HepG2 (cell line): Measurements from ENCODE around the gene SEMA5B. TPM values are rescaled to one million over a fixed set of nuclear protein-coding genes. Genes with fewer than 3 reads are reported as not detected.

ENCODE experiments used
- ATAC-seq: fragments of 200-7000 bp; cut with Tn5 transposase; 3 replicates; pipeline ENCODE4 v1.9.1; 2020; ENCODE audit warnings: mild to moderate bottlenecking, moderate library complexity
- BruUV-seq: library from RNA; stranded (reverse); fragments of 400-500 nt; replicated peaks from 2 replicates; lab custom pipeline; 2021; lab: Mats Ljungman, UMichigan
- CTCF ChIA-PET: fragments of 300-600 bp; formaldehyde crosslinking; extraction: SDS; loops from one replicate; lab custom pipeline; 2021; ENCODE audit warnings: low total read pairs, inconsistent platforms, low intra/inter-chr PET ratio; lab: Yijun Ruan, JAX
- POLR2A ChIA-PET: fragments of 350-600 bp; sonication (Branson Sonifier 250); formaldehyde crosslinking; loops from one replicate; lab custom pipeline; 2020; ENCODE audit warnings: antibody characterized with exemption, inconsistent platforms; lab: Yijun Ruan, JAX
- DNase-seq: peaks from one replicate; pipeline ENCODE4 v3.0.0-alpha.2; 2015; ENCODE audit warnings: low spot score
- FAIRE-seq: peaks from 3 replicates; lab custom pipeline; 2011; peaks lifted over from hg19 to GRCh38; lab: Jason Lieb, UNC
- H2AFZ ChIP-seq: one replicate; pipeline ENCODE4 v1.6.1; 2011; ENCODE audit warnings: low read length, inconsistent platforms
- H3K27ac ChIP-seq: fragments of 300-600 bp; 3 replicates; pipeline ENCODE4 v1.8.0; 2011; ENCODE audit warnings: mixed run types, mild to moderate bottlenecking, mixed read lengths, low read length, inconsistent platforms; ENCODE audit not compliant: insufficient read depth; ENCODE audit errors: extremely low read length
- H3K27me3 ChIP-seq, 2 experiments: fragments of 200-600 bp in 1 of 2; 2 replicates in 1 of 2; 3 replicates in 1 of 2; pipeline versions ENCODE4 v1.6.0 to v1.8.0; 2011; ENCODE audit warnings: low read length in 2 of 2, mild to moderate bottlenecking in 2 of 2, moderate library complexity in 2 of 2, inconsistent platforms in 1 of 2; ENCODE audit not compliant: insufficient read depth in 2 of 2, control insufficient read depth in 1 of 2
- H3K36me3 ChIP-seq, 2 experiments: fragments of 200-600 bp in 1 of 2; replicated peaks in 1 of 2; 2 replicates in 1 of 2; 3 replicates in 1 of 2; pipeline versions ENCODE4 v1.5.1 to v1.8.0; 2011; ENCODE audit warnings: low read length in 2 of 2, inconsistent platforms in 1 of 2; ENCODE audit not compliant: insufficient read depth in 2 of 2, control insufficient read depth in 1 of 2
- H3K4me1 ChIP-seq: 2 replicates; pipeline ENCODE4 v1.5.1; 2012; ENCODE audit warnings: low read length, inconsistent platforms; ENCODE audit not compliant: insufficient read depth
- H3K4me2 ChIP-seq: 2 replicates; pipeline ENCODE4 v1.6.0; 2011; ENCODE audit warnings: low read depth, low read length, inconsistent platforms
- H3K4me3 ChIP-seq, 3 experiments: fragments of 200-600 bp in 1 of 3; sonication (generic), shearing (Covaris generic) in 1 of 3; replicated peaks in 1 of 3; 2 replicates each; pipeline ENCODE4 v1.5.1; 2011 to 2016; ENCODE audit warnings: low read length in 3 of 3, inconsistent platforms in 2 of 3, low read depth in 2 of 3, mild to moderate bottlenecking in 2 of 3, control low read depth in 1 of 3, mixed read lengths in 1 of 3; ENCODE audit not compliant: insufficient read depth in 1 of 3
- H3K79me2 ChIP-seq: one replicate; pipeline ENCODE4 v1.6.1; 2011; ENCODE audit warnings: low read length, inconsistent platforms; ENCODE audit not compliant: insufficient read depth
- H3K9ac ChIP-seq: 2 replicates; pipeline ENCODE4 v1.6.0; 2011; ENCODE audit warnings: mild to moderate bottlenecking, low read depth, low read length, inconsistent platforms; ENCODE audit not compliant: insufficient read depth
- H3K9me3 ChIP-seq: 2 replicates; pipeline ENCODE4 v1.5.1; 2012; ENCODE audit warnings: mild to moderate bottlenecking, low read length
- H4K20me1 ChIP-seq: 2 replicates; pipeline ENCODE4 v1.6.0; 2011; ENCODE audit warnings: inconsistent platforms, mild to moderate bottlenecking, low read length, moderate library complexity; ENCODE audit not compliant: insufficient read depth
- GTF2F1 ChIP-seq: fragments of 150-350 bp; IDR thresholded peaks from 2 replicates; pipeline ENCODE4 v1.6.1; 2014; ENCODE audit warnings: low read length
- HDAC6 ChIP-seq: fragments of 200-600 bp; sonication (generic); IDR thresholded peaks from 2 replicates; pipeline ENCODE4 v1.7.0; 2017; ENCODE audit warnings: mild to moderate bottlenecking, antibody characterized with exemption, low read length, low read depth
- ZGPAT ChIP-seq: IDR thresholded peaks from 2 replicates; pipeline ENCODE4 v1.6.1; 2016; ENCODE audit warnings: mild to moderate bottlenecking
- ZNF10 ChIP-seq: sonication (generic); formaldehyde crosslinking; IDR thresholded peaks from 2 replicates; pipeline ENCODE4 v1.4.0; 2020; ENCODE audit warnings: mild to moderate bottlenecking, low read depth, missing genetic modification reagents, borderline replicate concordance
- ZNF20 ChIP-seq: sonication (generic); formaldehyde crosslinking; IDR thresholded peaks from 2 replicates; pipeline ENCODE4 v1.4.0; 2020; ENCODE audit warnings: mild to moderate bottlenecking, moderate library complexity, missing genetic modification reagents
- ZNF30 ChIP-seq: sonication (generic); formaldehyde crosslinking; IDR thresholded peaks from 2 replicates; pipeline ENCODE4 v1.5.0; 2020; ENCODE audit warnings: mild to moderate bottlenecking, missing genetic modification reagents
- ZNF546 ChIP-seq: sonication (generic); formaldehyde crosslinking; conservative IDR thresholded peaks from 2 replicates; pipeline ENCODE4 v1.8.1; 2023; ENCODE audit warnings: mild to moderate bottlenecking, missing genetic modification reagents
- ZNF709 ChIP-seq: sonication (generic); formaldehyde crosslinking; IDR thresholded peaks from 2 replicates; pipeline ENCODE4 v1.5.0; 2020; ENCODE audit warnings: mild to moderate bottlenecking, missing genetic modification reagents
- ZNF75D ChIP-seq: sonication (generic); formaldehyde crosslinking; IDR thresholded peaks from 2 replicates; pipeline ENCODE4 v1.8.1; 2023; ENCODE audit warnings: missing genetic modification reagents, mild to moderate bottlenecking, borderline replicate concordance
- WGBS: methylation state at CpG from one replicate; pipeline ENCODE4 v1.1.6; 2017; ENCODE audit warnings: low lambda C conversion rate; 5-methylcytosine and 5-hydroxymethylcytosine counted together
- in situ Hi-C: cut with HindIII; loops from 2 replicates; pipeline ENCODE4 v1.10.0; 2017; ENCODE audit warnings: low pct_unique_long_range_greater_than_20kb; ENCODE audit not compliant: extremely low pct_ligation_motif_present
- intact Hi-C: fragments of 100-400 bp; cut with micrococcal nuclease; formaldehyde crosslinking; loops from one replicate; pipeline ENCODE4 v1.10.0; 2022; ENCODE audit not compliant: unreplicated experiment
- polyA plus RNA-seq, 8 experiments: library from polyadenylated mRNA; depleted of rRNA in 3 of 8; stranded (reverse) in 7 of 8; unstranded in 1 of 8; fragments of >200 nt; fragmentation: Illumina TruSeq in 4 of 8; extraction: Trizol in 4 of 8; gene quantifications; 2 replicates each; pipeline versions ENCODE4 v1.2.1 to v1.2.3, GENCODE V29; 2011 to 2016; ENCODE audit warnings: low read depth in 4 of 8, missing spikeins in 1 of 8, mixed read lengths in 1 of 8; ENCODE audit not compliant: insufficient read depth in 1 of 8
- total RNA-seq, 5 experiments: library from RNA; depleted of rRNA; stranded (reverse); fragments of >200 nt; fragmentation: Illumina TruSeq; extraction: Trizol; gene quantifications; 2 replicates each; pipeline ENCODE4 v1.2.3, GENCODE V29; 2016; ENCODE audit warnings: low read depth in 1 of 5
- TF ChIP-seq, protein P1 (sequence below): IDR thresholded peaks from 2 replicates; pipeline ENCODE4 v1.6.1; 2018; ENCODE audit warnings: missing genetic modification reagents, mild to moderate bottlenecking, missing compliant biosample characterization

SEMA5B gene
- total and polyA plus RNA-seq, 2 of the 13 experiments (the other 11 are each of a cell fraction or from before 2014, with no cell fraction given): not detected

DNA sequence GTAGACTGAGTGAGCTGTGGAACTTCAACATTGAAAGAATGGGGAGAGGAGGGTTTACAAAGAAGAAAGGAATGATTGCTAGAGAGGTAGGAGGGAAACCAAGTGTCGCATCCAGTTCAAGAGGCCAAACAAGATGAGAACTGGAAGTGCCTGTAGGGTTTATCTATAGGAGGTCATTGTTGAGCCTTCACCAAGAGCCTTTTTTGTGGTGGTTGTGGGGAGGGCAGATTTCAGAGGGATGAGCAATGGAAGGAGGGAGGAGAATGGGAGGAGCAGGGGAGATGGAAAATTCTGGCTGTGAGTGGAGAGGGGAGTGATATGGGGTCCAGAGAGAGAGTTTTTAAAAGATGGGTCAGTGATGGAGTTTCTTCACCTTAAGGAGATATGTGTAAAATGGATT, 47.8 kb upstream of the SEMA5B start:
- CTCF ChIA-PET: no interaction called here
- WGBS: 96% methylated on average over 1 of the region's 1 CpG
- no TSS peak for BruUV-seq

More for the DNA sequence above, 47.8 kb upstream of the SEMA5B start:
- intact Hi-C loops (no loop called here), in situ Hi-C loops (no loop called here)
- DNase-seq: peak; percentile 5
- Histone ChIP-seq H4K20me1 (peaks cover 71% of the 10 kb centered on the region), H3K4me2 (no peak overlapping the region), H3K27me3 (no peaks in the 10 kb centered on the region), H3K9ac (no peak overlapping the region), H2AFZ (no peak overlapping the region), H3K4me1 (peaks cover 41% of the 10 kb centered on the region), H3K79me2 (peaks cover 95% of the 10 kb centered on the region), H3K36me3 (peaks cover 1 to 11% of the 10 kb centered on the region in 2 experiments; a peak in 4 of 5 replicates), H3K9me3 (no peaks in the 10 kb centered on the region), H3K4me3 (no peak overlapping the region), H3K27ac (no peak overlapping the region)
- ATAC-seq: no peak
- TF ChIP-seq, protein P1, sequence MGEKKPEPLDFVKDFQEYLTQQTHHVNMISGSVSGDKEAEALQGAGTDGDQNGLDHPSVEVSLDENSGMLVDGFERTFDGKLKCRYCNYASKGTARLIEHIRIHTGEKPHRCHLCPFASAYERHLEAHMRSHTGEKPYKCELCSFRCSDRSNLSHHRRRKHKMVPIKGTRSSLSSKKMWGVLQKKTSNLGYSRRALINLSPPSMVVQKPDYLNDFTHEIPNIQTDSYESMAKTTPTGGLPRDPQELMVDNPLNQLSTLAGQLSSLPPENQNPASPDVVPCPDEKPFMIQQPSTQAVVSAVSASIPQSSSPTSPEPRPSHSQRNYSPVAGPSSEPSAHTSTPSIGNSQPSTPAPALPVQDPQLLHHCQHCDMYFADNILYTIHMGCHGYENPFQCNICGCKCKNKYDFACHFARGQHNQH (CRISPR knock-in tag): no peak
- TF ChIP-seq HDAC6 (no peak), ZNF20 (CRISPR knock-in tag) (no peak), ZNF30 (CRISPR knock-in tag) (no peak), ZNF709 (no peak), ZNF10 (CRISPR knock-in tag) (no peak), ZNF75D (CRISPR knock-in tag) (no peak), ZGPAT (CRISPR knock-in tag) (no peak), ZNF546 (CRISPR knock-in tag) (no peak), GTF2F1 (no peak)
- no peak for FAIRE-seq
- POLR2A ChIA-PET: no interaction called here
